Neutrophil (primary cell): Measurements from ENCODE around the gene TOE1.
A peak's percentile ranks its signal among the peaks of the same experiment; 100 is the strongest.

Experiments
- H3K27ac ChIP-seq: fragments of 200-600 bp; sonication (generic); 2 replicates; pipeline ENCODE4 v1.5.1; 2016; ENCODE audit warnings: mild to moderate bottlenecking, moderate library complexity
- H3K27me3 ChIP-seq: fragments of 200-600 bp; sonication (generic); 2 replicates; pipeline ENCODE4 v1.6.0; 2016; ENCODE audit warnings: mild to moderate bottlenecking
- H3K36me3 ChIP-seq: fragments of 200-600 bp; sonication (generic); 2 replicates; pipeline ENCODE4 v1.5.1; 2017
- H3K4me1 ChIP-seq, 2 experiments: fragments of 200-600 bp in 1 of 2; sonication (generic) in 1 of 2; 1 replicate in 1 of 2; 2 replicates in 1 of 2; pipeline versions ENCODE4 v1.5.1 to v1.6.1; 2013 to 2016; ENCODE audit warnings: low read depth in 1 of 2, low read length in 1 of 2, mild to moderate bottlenecking in 1 of 2, moderate library complexity in 1 of 2; ENCODE audit not compliant: control insufficient read depth in 1 of 2, insufficient read depth in 1 of 2
- H3K4me3 ChIP-seq, 2 experiments: fragments of 200-600 bp in 1 of 2; sonication (generic) in 1 of 2; 1 replicate in 1 of 2; 2 replicates in 1 of 2; pipeline ENCODE4 v1.5.1; 2013 to 2016; ENCODE audit warnings: low read depth in 1 of 2, low read length in 1 of 2, mild to moderate bottlenecking in 1 of 2, moderate library complexity in 1 of 2
- H3K9me3 ChIP-seq: fragments of 200-600 bp; sonication (generic); 2 replicates; pipeline ENCODE4 v1.5.1; 2016
- CTCF ChIP-seq: fragments of 200-600 bp; sonication (generic); IDR thresholded peaks from 2 replicates; pipeline ENCODE4 v1.5.1; 2016; ENCODE audit warnings: antibody characterized with exemption

Gene TOE1

GRCh38 chr1:45334308-45335245 lies 5.4 kb upstream of the TOE1 start:
- no peak overlapping the region for H3K4me3 ChIP-seq
- H3K36me3 ChIP-seq: peaks cover 29% of the 10 kb centered on the region
- H3K27ac ChIP-seq: no peak overlapping the region
- peaks cover 13 to 14% of the 10 kb centered on the region in 2 experiments for H3K4me1 ChIP-seq
- TF ChIP-seq CTCF: no peak
- H3K9me3 ChIP-seq: no peaks in the 10 kb centered on the region
- H3K27me3 ChIP-seq: no peaks in the 10 kb centered on the region

- Histone ChIP-seq H3K27ac (no peak overlapping the region), H3K27me3 (no peaks in the 10 kb centered on the region), H3K4me1 (peaks cover 21 to 25% of the 10 kb centered on the region in 2 experiments), H3K4me3 (no peak overlapping the region), H3K36me3 (peaks cover 22% of the 10 kb centered on the region), H3K9me3 (no peaks in the 10 kb centered on the region)
- TF ChIP-seq CTCF: no peak
Measured at GRCh38 chr1:45335855-45336324, 4.1 kb upstream of the TOE1 start.

GRCh38 chr1:45337630-45338325 lies 2.2 kb upstream of the TOE1 start:
- H3K27ac ChIP-seq: no peak overlapping the region
- no peak for TF ChIP-seq CTCF
- H3K4me3 ChIP-seq: no peak overlapping the region
- no peaks in the 10 kb centered on the region for H3K27me3 ChIP-seq
- H3K9me3 ChIP-seq: no peaks in the 10 kb centered on the region
- H3K36me3 ChIP-seq: peaks cover 12% of the 10 kb centered on the region
- H3K4me1 ChIP-seq: peaks cover 36 to 40% of the 10 kb centered on the region in 2 experiments

- peaks cover 37% of the 10 kb centered on the region for H3K36me3 ChIP-seq
- H3K9me3 ChIP-seq: no peaks in the 10 kb centered on the region
- H3K4me1 ChIP-seq: peaks cover 32 to 37% of the 10 kb centered on the region in 2 experiments
- H3K27ac ChIP-seq: peak overlapping the region; percentile 89
- no peak for TF ChIP-seq CTCF
- no peaks in the 10 kb centered on the region for H3K27me3 ChIP-seq
- H3K4me3 ChIP-seq: peak overlapping the region; percentile 84 to 87
Measured at GRCh38 chr1:45340816-45341466, 971 bp downstream of the TOE1 start.

GRCh38 chr1:45344499-45344898 lies 4.5 kb downstream of the TOE1 start:
- peaks cover 64% of the 10 kb centered on the region for H3K36me3 ChIP-seq
- no peak overlapping the region for H3K27ac ChIP-seq
- H3K4me1 ChIP-seq: peaks cover 26 to 30% of the 10 kb centered on the region in 2 experiments
- H3K27me3 ChIP-seq: no peaks in the 10 kb centered on the region
- H3K4me3 ChIP-seq: no peak overlapping the region
- no peak for TF ChIP-seq CTCF
- no peaks in the 10 kb centered on the region for H3K9me3 ChIP-seq
